ENCODE results near the gene TXK. TPM values are rescaled to one million over a fixed set of nuclear protein-coding genes. Genes with fewer than 3 reads are reported as not detected.
A peak's percentile ranks its signal among the peaks of the same experiment; 100 is the strongest.

The TXK gene
- total and polyA plus RNA-seq, 7 donors: 0.55 to 7.5 (median 0.99) TPM; not detected in 2

DNA sequence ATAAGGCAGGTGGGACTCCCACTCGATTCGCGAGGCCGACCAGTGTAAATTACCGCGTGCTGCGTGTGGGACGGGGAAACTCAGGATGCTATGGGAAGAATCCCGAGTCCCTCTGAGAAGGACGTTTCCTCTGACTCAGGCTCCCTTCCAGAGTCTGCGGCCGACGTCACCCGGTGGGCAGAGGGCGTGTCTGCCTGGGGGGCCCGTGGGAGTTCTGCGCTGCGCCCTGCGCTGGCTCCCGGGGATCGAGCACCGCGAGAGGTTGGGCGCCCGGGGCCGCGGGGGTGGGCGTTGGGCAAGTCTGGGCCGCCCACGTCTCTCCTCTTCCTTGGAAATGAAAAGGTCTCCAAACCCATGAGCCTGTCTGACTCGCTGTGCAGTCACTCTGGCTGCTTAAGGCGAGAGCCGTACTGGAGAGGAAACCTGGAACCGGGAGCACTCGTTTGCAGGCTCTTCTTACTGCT lies 116.9 kb downstream of the TXK start:
- Histone ChIP-seq H3K27me3 (peaks cover 0 to 10% (median 3%) of the 10 kb centered on the region in 3 donors), H3K27ac (no peak overlapping the region), H3K4me1 (peaks cover 0 to 17% (median 13%) of the 10 kb centered on the region in 4 donors), H3K9me3 (no peaks in the 10 kb centered on the region), H3K36me3 (no peaks in the 10 kb centered on the region), H3K4me3 (peak overlapping the region; percentile 43 to 61 (median 52))
- intact Hi-C loops (cut with DNase I): loop anchor here (5.0 kb wide), 1 partner anchor 70 kb away; no protein-coding TSS in a partner anchor
- peak; percentile 64 for DNase-seq
- WGBS, 2 donors: 1% methylated on average over 35 of the region's 35 CpGs
- no peak for TF ChIP-seq EP300 (IDR thresholded peaks at IDR 0.05)
- no peak for TF ChIP-seq POLR2A (IDR thresholded peaks at IDR 0.05)
- TF ChIP-seq, protein P1, sequence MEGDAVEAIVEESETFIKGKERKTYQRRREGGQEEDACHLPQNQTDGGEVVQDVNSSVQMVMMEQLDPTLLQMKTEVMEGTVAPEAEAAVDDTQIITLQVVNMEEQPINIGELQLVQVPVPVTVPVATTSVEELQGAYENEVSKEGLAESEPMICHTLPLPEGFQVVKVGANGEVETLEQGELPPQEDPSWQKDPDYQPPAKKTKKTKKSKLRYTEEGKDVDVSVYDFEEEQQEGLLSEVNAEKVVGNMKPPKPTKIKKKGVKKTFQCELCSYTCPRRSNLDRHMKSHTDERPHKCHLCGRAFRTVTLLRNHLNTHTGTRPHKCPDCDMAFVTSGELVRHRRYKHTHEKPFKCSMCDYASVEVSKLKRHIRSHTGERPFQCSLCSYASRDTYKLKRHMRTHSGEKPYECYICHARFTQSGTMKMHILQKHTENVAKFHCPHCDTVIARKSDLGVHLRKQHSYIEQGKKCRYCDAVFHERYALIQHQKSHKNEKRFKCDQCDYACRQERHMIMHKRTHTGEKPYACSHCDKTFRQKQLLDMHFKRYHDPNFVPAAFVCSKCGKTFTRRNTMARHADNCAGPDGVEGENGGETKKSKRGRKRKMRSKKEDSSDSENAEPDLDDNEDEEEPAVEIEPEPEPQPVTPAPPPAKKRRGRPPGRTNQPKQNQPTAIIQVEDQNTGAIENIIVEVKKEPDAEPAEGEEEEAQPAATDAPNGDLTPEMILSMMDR (IDR thresholded peaks at IDR 0.05): no peak
- TF ChIP-seq POLR2AphosphoS5 (IDR thresholded peaks at IDR 0.05): no peak

Small RNA genes within 50 kb of the gene (small RNA-seq; reads per million reads assigned to genes)
- gene RF00019: 0 reads per million in 3 donors
- gene RF00026: 0 reads per million in 3 donors
- 0 reads per million in 3 donors for gene RNU6-838P

Other genes with a start within 250 kb of the TXK start
- 10 to 100 TPM in 3 of 4 donors, 1 to 10 TPM in 1; 8.0 to 20.5 (median 15.8) TPM for gene NFXL1, start 219.7 kb downstream of the TXK start, total RNA-seq
- gene NFXL1, start 219.7 kb downstream of the TXK start, polyA plus RNA-seq: 1 to 10 TPM; 1.8 to 4.8 (median 3.7) TPM
- under 1 TPM in 1 of 4 donors, not detected in 3; 0.16 TPM for gene CNGA1, start 117.6 kb downstream of the TXK start, total RNA-seq
- gene CNGA1, start 117.6 kb downstream of the TXK start, polyA plus RNA-seq: 1 to 10 TPM in 2 of 3 donors, under 1 TPM in 1; 0.90 to 3.0 (median 2.4) TPM
- gene NIPAL1, start 117.5 kb downstream of the TXK start, total RNA-seq: under 1 TPM in 3 of 4 donors, not detected in 1; 0.33 to 0.81 (median 0.36) TPM
- 1 to 10 TPM; 5.8 to 8.6 (median 6.6) TPM for gene NIPAL1, start 117.5 kb downstream of the TXK start, polyA plus RNA-seq
- 1 to 10 TPM; 1.1 to 5.3 (median 1.7) TPM for gene TEC, start 135.6 kb upstream of the TXK start, total RNA-seq
- 1 to 10 TPM; 1.2 to 2.5 (median 2.0) TPM for gene TEC, start 135.6 kb upstream of the TXK start, polyA plus RNA-seq
- 100 to 1,000 TPM in 3 of 4 donors, 10 to 100 TPM in 1; 95.9 to 167 (median 112) TPM for gene SLAIN2, start 207.3 kb upstream of the TXK start, total RNA-seq
- gene SLAIN2, start 207.3 kb upstream of the TXK start, polyA plus RNA-seq: 10 to 100 TPM; 25.6 to 48.0 (median 33.5) TPM